Effector memory CD4-positive, alpha-beta T cell (primary cell): ENCODE measurements around the gene RPL37A.

Source experiments
- DNase-seq, 3 donors: peaks; one replicate each; pipeline ENCODE4 v3.0.0-alpha.2; 2020
- H3K27ac ChIP-seq: 2 replicates; pipeline ENCODE4 v1.7.0; 2013; ENCODE audit warnings: mild to moderate bottlenecking, low read length, moderate library complexity; ENCODE audit not compliant: insufficient read depth, poor library complexity, severe bottlenecking
- H3K27me3 ChIP-seq: replicated peaks from 2 replicates; pipeline ENCODE4 v1.7.0; 2013; ENCODE audit warnings: mild to moderate bottlenecking, low read length; ENCODE audit not compliant: insufficient read depth, control insufficient read depth, poor library complexity, severe bottlenecking
- H3K36me3 ChIP-seq: 2 replicates; pipeline ENCODE4 v1.7.0; 2013; ENCODE audit warnings: mild to moderate bottlenecking, low read length, moderate library complexity; ENCODE audit not compliant: control insufficient read depth, insufficient read depth
- H3K4me1 ChIP-seq: 2 replicates; pipeline ENCODE4 v1.7.0; 2013; ENCODE audit warnings: low read length, mild to moderate bottlenecking; ENCODE audit not compliant: control insufficient read depth, insufficient read depth, poor library complexity, severe bottlenecking
- H3K4me3 ChIP-seq: 2 replicates; pipeline ENCODE4 v1.7.0; 2013; ENCODE audit warnings: low read length, low read depth, mild to moderate bottlenecking; ENCODE audit not compliant: insufficient read depth, poor library complexity, severe bottlenecking
- H3K9me3 ChIP-seq: 2 replicates; pipeline ENCODE4 v1.7.0; 2013; ENCODE audit warnings: mild to moderate bottlenecking, low read length, moderate library complexity; ENCODE audit not compliant: control insufficient read depth
- total RNA-seq, 3 donors: gene quantifications; one replicate each; lab custom pipeline; 2026; lab: John Stamatoyannopoulos, UW

The RPL37A gene
- total RNA-seq, result 751 to 1,124 (median 807) reads per million in 3 donors

DNA sequence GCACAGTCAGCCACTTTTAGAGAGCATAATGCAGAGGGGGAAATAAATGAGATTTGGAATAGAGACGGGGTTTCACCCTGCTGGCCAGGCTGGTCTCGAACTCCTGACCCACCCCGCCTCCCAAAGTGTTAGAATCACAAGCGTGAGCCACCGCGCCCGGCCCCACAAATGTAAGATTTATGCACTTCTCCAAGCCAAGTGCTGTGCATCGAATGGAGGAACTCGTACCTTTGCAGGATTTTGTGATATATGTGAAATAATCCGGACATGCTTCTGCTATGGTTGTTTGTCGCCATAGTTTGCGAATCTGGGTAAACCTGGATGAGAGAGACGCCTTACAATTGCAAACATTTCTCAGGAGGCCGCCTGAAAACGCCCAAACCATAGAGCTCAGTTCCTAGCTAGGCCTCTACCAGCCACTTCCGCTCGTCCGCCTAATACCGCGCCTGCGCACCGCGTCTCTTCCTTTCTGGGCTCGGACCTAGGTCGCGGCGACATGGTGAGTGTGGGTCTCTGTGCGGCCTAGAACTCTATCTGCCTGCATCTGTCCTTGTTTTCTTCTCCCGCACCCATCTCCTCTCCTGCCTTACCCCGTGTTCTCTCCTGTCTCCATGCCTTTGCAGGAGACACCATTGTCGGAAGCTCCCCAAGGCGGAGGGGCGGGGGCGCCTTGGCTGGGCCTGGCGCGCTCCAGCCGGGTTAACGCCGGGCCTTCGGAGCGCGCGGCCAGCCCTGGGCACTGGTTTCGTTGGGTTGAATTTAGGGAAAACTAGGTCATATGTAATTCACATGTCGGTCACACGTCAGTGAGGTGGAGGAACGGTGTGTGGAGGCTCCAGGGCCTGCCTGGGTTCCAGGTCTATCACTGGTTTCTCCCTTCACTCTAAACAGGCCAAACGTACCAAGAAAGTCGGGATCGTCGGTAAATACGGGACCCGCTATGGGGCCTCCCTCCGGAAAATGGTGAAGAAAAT, at the start of gene RPL37A:
TSS of gene RPL37A (plus strand) at position 466 of the 974 bp plus-strand sequence. CDS start at position 497, 31 bp downstream.
- Histone ChIP-seq H3K27ac (peak within 1 kb of the TSS; percentile 87), H3K4me3 (peak within 1 kb of the TSS; percentile 93), H3K36me3 (peaks cover 38% of the 10 kb centered on the region), H3K4me1 (peaks cover 20% of the 10 kb centered on the region), H3K27me3 (no peaks in the 10 kb centered on the region), H3K9me3 (no peaks in the 10 kb centered on the region)
- peak; percentile 77 to 85 (median 77) for DNase-seq

DNA sequence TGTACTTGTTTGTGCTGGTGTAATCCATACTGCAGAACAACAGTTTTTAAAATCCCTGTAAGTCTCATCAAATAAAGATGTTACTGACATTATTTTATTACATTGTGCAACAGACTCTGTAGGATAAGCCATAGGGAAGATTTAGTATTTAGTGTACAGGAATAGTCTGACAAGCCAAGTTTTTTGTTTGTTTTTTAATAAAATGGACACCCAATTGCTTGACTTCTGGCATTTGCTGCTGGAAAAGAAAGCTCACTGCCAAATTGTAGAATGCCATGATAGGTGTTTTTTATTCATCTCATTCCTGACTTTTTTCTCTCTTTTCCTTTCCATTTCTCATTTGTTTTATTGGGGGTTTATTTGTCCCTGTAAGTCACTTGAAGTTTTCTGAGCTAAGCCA, 48.3 kb upstream of the RPL37A start:
- Histone ChIP-seq H3K4me1 (no peaks in the 10 kb centered on the region), H3K4me3 (no peak overlapping the region), H3K9me3 (no peaks in the 10 kb centered on the region), H3K36me3 (peaks cover 82% of the 10 kb centered on the region), H3K27ac (no peak overlapping the region), H3K27me3 (no peaks in the 10 kb centered on the region)
- DNase-seq, result no peak

DNA sequence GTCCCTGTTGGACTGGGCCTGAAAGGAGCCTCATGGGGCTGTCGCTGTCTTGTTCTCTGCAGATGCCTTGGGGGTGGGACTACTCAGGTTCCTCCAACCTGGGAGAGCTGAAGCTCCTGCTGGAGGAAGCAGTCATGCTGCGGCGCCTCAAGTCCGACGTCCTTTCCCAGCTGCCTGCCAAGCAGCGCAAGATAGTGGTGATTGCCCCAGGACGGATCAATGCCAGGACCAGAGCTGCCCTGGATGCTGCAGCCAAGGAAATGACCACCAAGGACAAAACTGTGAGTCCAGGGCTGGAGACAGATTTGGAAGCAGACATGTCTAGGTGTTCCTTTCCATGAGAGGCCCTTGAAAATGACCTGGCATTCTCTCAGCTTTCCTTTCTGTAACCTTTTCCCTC, 47.9 kb upstream of the RPL37A start:
- DNase-seq, result no peak
- H3K27me3 ChIP-seq, result no peaks in the 10 kb centered on the region
- H3K27ac ChIP-seq, result no peak overlapping the region
- no peaks in the 10 kb centered on the region for H3K9me3 ChIP-seq
- H3K36me3 ChIP-seq, result peaks cover 81% of the 10 kb centered on the region
- no peaks in the 10 kb centered on the region for H3K4me1 ChIP-seq
- no peak overlapping the region for H3K4me3 ChIP-seq

DNA sequence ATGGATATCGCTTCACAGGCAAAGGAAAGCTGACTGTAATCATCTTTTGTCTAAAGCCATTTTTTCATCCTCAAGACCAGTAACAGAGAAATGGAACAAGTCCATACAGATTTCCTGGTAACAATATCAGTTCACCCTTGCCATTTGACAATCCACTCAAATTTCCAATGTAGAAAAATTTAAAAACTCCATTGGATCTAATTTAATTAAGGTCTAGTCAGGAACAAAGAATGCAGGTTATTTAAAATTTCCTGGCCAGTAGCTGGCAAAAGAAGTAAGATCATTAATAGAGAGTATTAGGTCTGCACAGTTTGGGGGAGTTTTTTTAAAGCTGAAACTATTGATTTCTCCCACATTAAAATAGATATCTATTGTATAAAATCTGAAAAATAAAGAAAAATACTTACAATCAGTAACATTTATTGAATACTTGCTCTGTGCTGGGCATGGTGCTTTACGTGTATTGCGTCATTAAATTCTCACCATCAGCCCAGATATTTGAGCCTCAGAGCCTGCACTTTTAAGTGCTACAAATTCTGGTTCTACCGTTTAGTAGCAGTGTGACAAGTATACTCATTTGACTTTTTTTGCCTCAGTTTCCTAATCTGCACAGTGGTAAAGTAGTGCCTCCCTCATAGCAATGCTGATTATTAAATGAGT, 44.6 kb upstream of the RPL37A start:
- Histone ChIP-seq H3K27ac (no peak overlapping the region), H3K36me3 (peaks cover 48% of the 10 kb centered on the region), H3K4me1 (no peaks in the 10 kb centered on the region), H3K4me3 (no peak overlapping the region), H3K27me3 (no peaks in the 10 kb centered on the region), H3K9me3 (no peaks in the 10 kb centered on the region)
- no peak for DNase-seq

DNA sequence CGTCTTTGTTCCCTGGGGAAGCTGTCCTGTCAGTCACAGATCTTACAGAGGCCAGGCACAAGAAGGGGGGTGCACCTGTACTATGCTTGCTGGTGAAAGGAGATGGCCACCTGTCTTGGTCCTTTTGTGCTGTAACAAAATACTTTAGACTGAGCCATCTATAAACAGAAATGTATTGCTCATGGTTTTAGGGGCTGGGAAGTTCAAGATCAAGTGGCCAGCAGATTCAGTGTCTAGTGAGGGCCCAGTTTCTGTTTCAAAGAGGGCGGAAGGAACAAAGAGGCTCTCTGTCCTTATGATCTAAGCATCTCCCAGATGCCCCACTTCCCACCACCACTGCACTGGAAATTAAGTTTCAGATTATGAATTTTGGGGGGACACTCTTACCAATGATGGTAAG, 35.5 kb upstream of the RPL37A start:
- no peaks in the 10 kb centered on the region for H3K27me3 ChIP-seq
- no peak for DNase-seq
- H3K9me3 ChIP-seq, result no peaks in the 10 kb centered on the region
- H3K36me3 ChIP-seq, result peaks cover 5% of the 10 kb centered on the region
- no peak overlapping the region for H3K4me3 ChIP-seq
- no peak overlapping the region for H3K27ac ChIP-seq
- H3K4me1 ChIP-seq, result no peaks in the 10 kb centered on the region

DNA sequence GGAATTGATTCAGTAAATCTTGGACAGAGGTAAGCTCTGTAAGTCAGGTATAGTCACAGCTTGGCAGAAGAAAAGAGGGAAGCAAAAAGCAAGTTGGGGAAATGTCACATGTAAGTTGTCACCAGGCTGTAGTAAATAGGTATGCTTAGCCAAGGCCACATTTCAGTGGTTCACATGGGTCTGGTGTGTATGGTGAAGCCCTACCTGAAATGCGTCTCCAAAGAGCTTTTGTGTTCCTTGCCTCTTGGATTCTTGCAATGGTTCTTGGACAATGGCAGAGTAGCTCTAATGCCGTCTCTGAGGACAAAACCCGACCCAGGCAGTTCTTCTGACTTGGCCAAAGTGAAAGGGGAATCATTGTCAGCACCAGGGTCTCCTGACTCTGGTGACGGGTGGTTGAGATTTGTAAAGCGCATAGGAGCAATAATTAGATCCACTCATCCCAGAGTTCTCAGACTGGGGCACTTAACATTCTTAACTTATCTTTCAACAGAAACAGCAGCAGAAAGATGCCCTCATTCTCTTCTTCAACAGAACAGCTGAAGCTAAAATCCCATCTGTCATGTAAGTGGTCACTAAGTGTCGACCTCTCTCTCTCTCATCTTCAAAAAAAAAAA, 34.4 kb upstream of the RPL37A start:
- Histone ChIP-seq H3K4me1 (no peaks in the 10 kb centered on the region), H3K9me3 (no peaks in the 10 kb centered on the region), H3K27ac (no peak overlapping the region), H3K27me3 (no peaks in the 10 kb centered on the region), H3K36me3 (peaks cover 5% of the 10 kb centered on the region), H3K4me3 (no peak overlapping the region)
- DNase-seq, result no peak

DNA sequence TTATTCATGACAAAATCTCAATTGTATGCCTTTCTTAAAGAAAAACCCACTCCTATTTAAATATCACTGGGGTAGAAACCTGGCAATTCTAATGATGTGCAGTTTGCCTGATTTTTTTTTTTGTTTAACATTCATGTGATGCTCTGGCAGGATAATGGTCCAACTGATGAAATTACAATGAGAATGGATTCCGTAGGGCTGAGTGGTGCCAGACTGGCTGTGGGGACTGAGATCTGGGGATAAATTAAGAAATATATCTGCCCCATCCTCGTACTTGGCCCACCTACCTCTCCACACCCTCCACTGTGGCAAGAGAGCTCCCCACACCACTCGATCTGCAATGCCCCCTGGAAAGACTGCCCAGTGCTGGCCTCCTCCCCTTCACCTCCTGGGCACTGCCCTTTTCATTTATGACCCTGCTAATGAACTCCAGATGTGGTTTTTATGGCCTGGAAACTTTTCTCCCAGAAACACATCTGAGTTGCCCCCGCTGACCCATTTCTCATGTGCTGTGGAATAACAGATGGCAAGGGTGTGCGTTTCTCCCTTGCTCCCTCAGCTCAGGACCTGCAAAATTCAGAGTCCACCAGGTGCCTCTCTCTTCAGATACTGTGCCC, 33.0 kb upstream of the RPL37A start:
- Histone ChIP-seq H3K4me1 (no peaks in the 10 kb centered on the region), H3K27ac (no peak overlapping the region), H3K36me3 (peaks cover 9% of the 10 kb centered on the region), H3K27me3 (no peaks in the 10 kb centered on the region), H3K4me3 (no peak overlapping the region), H3K9me3 (no peaks in the 10 kb centered on the region)
- DNase-seq, result no peak

DNA sequence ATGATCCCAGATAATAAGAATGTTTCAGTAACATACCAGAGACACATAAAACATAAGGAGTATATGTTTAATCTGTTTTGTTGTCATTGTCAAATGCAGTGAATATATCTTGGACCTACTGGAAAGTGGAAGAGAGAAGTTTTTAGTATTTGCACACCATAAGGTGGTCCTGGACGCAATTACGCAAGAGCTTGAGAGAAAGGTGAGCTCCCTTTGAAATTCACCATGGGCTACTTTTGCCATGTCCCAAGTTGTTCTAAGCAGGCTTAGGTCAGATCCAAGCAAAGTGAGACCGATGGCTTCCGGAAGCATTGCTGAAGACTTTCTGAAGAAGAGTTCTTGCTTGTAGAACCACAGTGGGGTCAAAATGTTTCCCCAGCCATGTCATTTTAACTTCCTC, 30.8 kb upstream of the RPL37A start:
- Histone ChIP-seq H3K27ac (no peak overlapping the region), H3K9me3 (no peaks in the 10 kb centered on the region), H3K27me3 (no peaks in the 10 kb centered on the region), H3K4me3 (no peak overlapping the region), H3K4me1 (no peaks in the 10 kb centered on the region), H3K36me3 (peaks cover 9% of the 10 kb centered on the region)
- no peak for DNase-seq

DNA sequence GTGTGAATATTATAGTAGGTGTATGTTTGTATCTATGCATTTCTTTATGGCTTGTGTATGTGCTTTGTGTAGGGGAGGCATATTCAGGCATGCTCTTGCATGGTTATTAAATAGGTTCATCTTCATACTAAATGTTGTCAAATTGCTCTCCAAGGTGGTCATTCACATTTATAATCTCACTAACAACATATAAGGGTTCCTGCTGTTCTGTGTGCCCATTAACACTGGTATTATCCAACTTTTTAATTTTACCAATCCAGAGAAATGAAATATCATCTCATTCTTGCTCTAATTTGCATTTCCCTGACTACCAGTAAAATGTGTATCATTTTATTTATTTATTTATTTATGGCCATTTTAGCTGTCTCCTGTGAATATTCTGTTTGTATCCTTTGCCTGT, 29.0 kb upstream of the RPL37A start:
- no peaks in the 10 kb centered on the region for H3K4me1 ChIP-seq
- H3K36me3 ChIP-seq, result peaks cover 9% of the 10 kb centered on the region
- H3K27me3 ChIP-seq, result no peaks in the 10 kb centered on the region
- no peaks in the 10 kb centered on the region for H3K9me3 ChIP-seq
- H3K4me3 ChIP-seq, result no peak overlapping the region
- no peak overlapping the region for H3K27ac ChIP-seq
- no peak for DNase-seq
